Measurements from ENCODE around the gene SPATA16.

- TF ChIP-seq CTCF (IDR thresholded peaks at IDR 0.05) (no peak), POLR2A (IDR thresholded peaks at IDR 0.05) (no peak)
Observed at GRCh38 chr3:172853921-172854666, 286.9 kb downstream of the SPATA16 start.
